NT2/D1 (cell line): ENCODE data around the gene C16orf54.
A peak's percentile ranks its signal among the peaks of the same experiment; 100 is the strongest.
"Not testable (repeated sequence)": the region's sequence is repeated elsewhere in the genome, so short reads cannot be mapped to it uniquely, and the experiment has no call there.

Source experiments
- DNase-seq: peaks from one replicate; pipeline ENCODE4 v3.0.0-alpha.2; 2011; ENCODE audit warnings: low read depth, low spot score
- H3K27me3 ChIP-seq: 2 replicates; pipeline ENCODE4 v1.6.0; 2011; ENCODE audit warnings: mild to moderate bottlenecking; ENCODE audit not compliant: insufficient read length, insufficient read depth
- H3K36me3 ChIP-seq: 2 replicates; pipeline ENCODE4 v1.6.1; 2011; ENCODE audit warnings: mild to moderate bottlenecking, low read length, mixed read lengths; ENCODE audit not compliant: insufficient read depth, insufficient read length
- H3K4me1 ChIP-seq: 2 replicates; pipeline ENCODE4 v1.5.1; 2011; ENCODE audit not compliant: insufficient read depth, insufficient read length
- H3K4me3 ChIP-seq: 2 replicates; pipeline ENCODE4 v1.5.1; 2011; ENCODE audit warnings: low read depth; ENCODE audit not compliant: insufficient read length
- H3K9ac ChIP-seq: 2 replicates; pipeline ENCODE4 v1.6.0; 2011; ENCODE audit warnings: low read depth; ENCODE audit not compliant: insufficient read length
- H3K9me3 ChIP-seq: 2 replicates; pipeline ENCODE4 v1.5.1; 2011; ENCODE audit warnings: mild to moderate bottlenecking, low read length; ENCODE audit not compliant: insufficient read depth
- SUZ12 ChIP-seq: IDR thresholded peaks from 2 replicates; pipeline ENCODE4 v1.6.1; 2011; ENCODE audit not compliant: insufficient read length, insufficient read depth; ENCODE audit errors: extremely low read depth
- YY1 ChIP-seq: IDR thresholded peaks from 2 replicates; pipeline ENCODE4 v1.6.1; 2011; ENCODE audit not compliant: insufficient read length, insufficient read depth
- ZNF274 ChIP-seq: IDR thresholded peaks from 2 replicates; pipeline ENCODE4 v1.6.1; 2011; ENCODE audit warnings: mild to moderate bottlenecking, low read depth, low read length

Gene C16orf54

GRCh38 chr16:29765167-29766032 is 19.6 kb upstream of the C16orf54 start:
- Histone ChIP-seq H3K4me1 (peaks cover 5% of the 10 kb centered on the region), H3K4me3 (no peak overlapping the region), H3K27me3 (no peaks in the 10 kb centered on the region), H3K9me3 (no peaks in the 10 kb centered on the region), H3K36me3 (no peaks in the 10 kb centered on the region), H3K9ac (no peak overlapping the region)
- no peak for DNase-seq
- no peak for TF ChIP-seq YY1
- no peak for TF ChIP-seq ZNF274
- TF ChIP-seq SUZ12: no peak

- no peak for DNase-seq
- Histone ChIP-seq H3K27me3 (no peaks in the 10 kb centered on the region), H3K4me1 (peaks cover 5% of the 10 kb centered on the region), H3K9me3 (no peaks in the 10 kb centered on the region), H3K36me3 (no peaks in the 10 kb centered on the region), H3K4me3 (no peak overlapping the region), H3K9ac (no peak overlapping the region)
- TF ChIP-seq SUZ12: no peak
- TF ChIP-seq YY1: no peak
- no peak for TF ChIP-seq ZNF274
These were observed 17.5 kb upstream of the C16orf54 start for GRCh38 chr16:29763326-29763725.

GRCh38 chr16:29761882-29762281 is 16.1 kb upstream of the C16orf54 start:
- Histone ChIP-seq H3K9ac (no peak overlapping the region), H3K36me3 (no peaks in the 10 kb centered on the region), H3K4me3 (no peak overlapping the region), H3K4me1 (peaks cover 7% of the 10 kb centered on the region), H3K9me3 (no peaks in the 10 kb centered on the region), H3K27me3 (no peaks in the 10 kb centered on the region)
- no peak for DNase-seq
- TF ChIP-seq ZNF274 (no peak), YY1 (no peak), SUZ12 (no peak)

DNA sequence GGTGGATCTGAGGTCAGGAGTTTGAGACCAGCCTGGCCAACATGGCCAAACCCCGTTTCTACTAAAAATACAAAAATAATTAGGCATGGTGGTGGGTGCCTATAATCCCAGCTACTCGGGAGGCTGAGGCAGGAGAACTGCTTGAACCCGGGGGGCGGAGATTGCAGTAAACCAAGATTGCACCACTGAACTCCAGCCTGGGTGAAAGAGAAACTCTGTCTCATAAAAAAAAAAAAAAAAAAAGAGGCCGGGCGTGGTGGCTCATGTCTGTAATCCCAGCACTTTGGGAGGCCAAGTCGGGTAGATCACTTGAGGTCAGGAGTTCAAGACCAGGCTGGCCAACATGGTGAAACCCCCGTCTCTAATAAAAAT is 15.5 kb upstream of the C16orf54 start:
- not testable (repeated sequence) for H3K36me3 ChIP-seq, H3K4me1 ChIP-seq, H3K9ac ChIP-seq, H3K27me3 ChIP-seq, H3K4me3 ChIP-seq, H3K9me3 ChIP-seq, DNase-seq

- Histone ChIP-seq H3K9me3 (no peaks in the 10 kb centered on the region), H3K4me1 (peaks cover 7% of the 10 kb centered on the region), H3K27me3 (no peaks in the 10 kb centered on the region), H3K9ac (peak overlapping the region; percentile 34), H3K36me3 (no peaks in the 10 kb centered on the region), H3K4me3 (no peak overlapping the region)
- TF ChIP-seq SUZ12 (no peak), ZNF274 (no peak), YY1 (no peak)
- no peak for DNase-seq
These were observed 14.9 kb upstream of the C16orf54 start for GRCh38 chr16:29760567-29761279.

GRCh38 chr16:29757950-29758466 is 12.2 kb upstream of the C16orf54 start:
- no peaks in the 10 kb centered on the region for H3K9me3 ChIP-seq
- peak; percentile 25 for DNase-seq
- TF ChIP-seq YY1: no peak
- TF ChIP-seq SUZ12: no peak
- TF ChIP-seq ZNF274: no peak
- H3K4me1 ChIP-seq: peaks cover 5% of the 10 kb centered on the region
- no peaks in the 10 kb centered on the region for H3K27me3 ChIP-seq
- no peak overlapping the region for H3K4me3 ChIP-seq
- H3K9ac ChIP-seq: no peak overlapping the region
- no peaks in the 10 kb centered on the region for H3K36me3 ChIP-seq

DNA sequence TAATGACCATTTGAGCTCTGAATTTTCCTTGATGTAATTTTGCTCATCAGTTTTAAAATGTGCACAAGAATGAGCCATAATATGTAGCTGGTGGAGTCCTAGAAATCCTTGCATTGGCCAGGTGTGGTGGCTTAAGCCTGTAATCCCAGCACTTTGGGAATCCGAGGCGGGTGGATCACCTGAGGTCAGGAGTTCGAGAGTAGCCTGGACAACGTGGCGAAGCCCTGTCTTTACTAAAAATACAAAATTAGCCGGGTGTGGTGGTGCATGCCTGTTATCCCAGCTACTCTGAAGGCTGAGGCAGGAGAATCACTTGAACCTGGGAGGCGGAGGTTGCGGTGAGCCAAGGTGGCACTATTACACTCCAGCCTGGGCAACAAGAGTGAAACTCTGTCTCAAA is 11.3 kb upstream of the C16orf54 start:
- not testable (repeated sequence) for H3K9me3 ChIP-seq, H3K36me3 ChIP-seq, DNase-seq, H3K27me3 ChIP-seq, H3K4me1 ChIP-seq, H3K4me3 ChIP-seq, H3K9ac ChIP-seq
